Stimulated activated naive B cell treated with anti-CD40 and anti-IgM and Interleukin-4, amounts not matched to agents 10 μg/mL and 1 μg/mL and 100 μg/mL, for 72 hours (primary cell): ENCODE measurements around the gene VSIG10L.

Source experiments
- ATAC-seq, 2 donors: fragments of 150-1000 bp; cut with Tn5 transposase; replicated peaks; 2 replicates each; pipeline ENCODE4 v1.10.0; 2021; ENCODE audit warnings: moderate library complexity in 1 of 2
- DNase-seq: peaks from one replicate; pipeline ENCODE4 v3.0.0; 2021
- H3K27ac Mint-ChIP-seq: one replicate; pipeline ENCODE4 v1.8.0; 2022; ENCODE audit warnings: mild to moderate bottlenecking, mixed read lengths
- H3K27me3 Mint-ChIP-seq, 2 donors: one replicate each; pipeline ENCODE4 v1.8.0; 2022; ENCODE audit warnings: mixed read lengths in 2 of 2
- H3K36me3 Mint-ChIP-seq, 2 donors: one replicate each; pipeline ENCODE4 v1.8.0; 2022; ENCODE audit warnings: mixed read lengths in 2 of 2, mild to moderate bottlenecking in 1 of 2
- H3K4me1 Mint-ChIP-seq, 2 donors: one replicate each; pipeline ENCODE4 v1.8.0; 2022; ENCODE audit warnings: mixed read lengths in 2 of 2, mild to moderate bottlenecking in 1 of 2
- H3K4me3 Mint-ChIP-seq, 2 donors: one replicate each; pipeline ENCODE4 v1.8.0; 2022; ENCODE audit warnings: mild to moderate bottlenecking in 2 of 2, mixed read lengths in 2 of 2, moderate library complexity in 1 of 2
- H3K9me3 Mint-ChIP-seq, 2 donors: one replicate each; pipeline ENCODE4 v1.8.0; 2022; ENCODE audit warnings: mixed read lengths in 2 of 2, mild to moderate bottlenecking in 1 of 2

Gene VSIG10L

DNA sequence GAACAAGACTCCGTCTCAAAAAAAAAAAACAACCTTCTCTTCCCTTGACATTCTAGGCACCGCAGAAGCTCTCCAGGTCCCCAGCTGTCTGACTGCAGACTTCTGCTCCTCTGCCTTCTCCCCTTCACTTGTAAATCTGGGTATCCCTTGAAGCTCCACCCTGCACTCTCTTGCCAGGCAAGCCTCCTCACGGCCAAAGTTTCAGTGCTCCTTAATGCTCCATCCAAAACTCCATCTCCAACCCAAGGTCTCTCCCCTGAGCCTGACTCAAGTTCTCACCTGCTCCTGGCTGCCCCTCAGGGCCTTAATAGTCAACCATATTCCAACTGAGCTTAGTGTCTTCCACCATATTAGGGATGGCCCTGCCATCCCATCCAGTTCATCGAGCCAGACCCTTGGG is 28.3 kb upstream of the VSIG10L start:
- Mint-ChIP-seq H3K27ac (peak overlapping the region; percentile 78), H3K27me3 (no peaks in the 10 kb centered on the region), H3K4me3 (peak overlapping the region in 1 of 2 donors; percentile 18), H3K36me3 (peaks cover 6 to 17% of the 10 kb centered on the region in 2 donors), H3K4me1 (peaks cover 45 to 69% of the 10 kb centered on the region in 2 donors), H3K9me3 (no peaks in the 10 kb centered on the region)
- DNase-seq (no peak), ATAC-seq (no peak)

DNA sequence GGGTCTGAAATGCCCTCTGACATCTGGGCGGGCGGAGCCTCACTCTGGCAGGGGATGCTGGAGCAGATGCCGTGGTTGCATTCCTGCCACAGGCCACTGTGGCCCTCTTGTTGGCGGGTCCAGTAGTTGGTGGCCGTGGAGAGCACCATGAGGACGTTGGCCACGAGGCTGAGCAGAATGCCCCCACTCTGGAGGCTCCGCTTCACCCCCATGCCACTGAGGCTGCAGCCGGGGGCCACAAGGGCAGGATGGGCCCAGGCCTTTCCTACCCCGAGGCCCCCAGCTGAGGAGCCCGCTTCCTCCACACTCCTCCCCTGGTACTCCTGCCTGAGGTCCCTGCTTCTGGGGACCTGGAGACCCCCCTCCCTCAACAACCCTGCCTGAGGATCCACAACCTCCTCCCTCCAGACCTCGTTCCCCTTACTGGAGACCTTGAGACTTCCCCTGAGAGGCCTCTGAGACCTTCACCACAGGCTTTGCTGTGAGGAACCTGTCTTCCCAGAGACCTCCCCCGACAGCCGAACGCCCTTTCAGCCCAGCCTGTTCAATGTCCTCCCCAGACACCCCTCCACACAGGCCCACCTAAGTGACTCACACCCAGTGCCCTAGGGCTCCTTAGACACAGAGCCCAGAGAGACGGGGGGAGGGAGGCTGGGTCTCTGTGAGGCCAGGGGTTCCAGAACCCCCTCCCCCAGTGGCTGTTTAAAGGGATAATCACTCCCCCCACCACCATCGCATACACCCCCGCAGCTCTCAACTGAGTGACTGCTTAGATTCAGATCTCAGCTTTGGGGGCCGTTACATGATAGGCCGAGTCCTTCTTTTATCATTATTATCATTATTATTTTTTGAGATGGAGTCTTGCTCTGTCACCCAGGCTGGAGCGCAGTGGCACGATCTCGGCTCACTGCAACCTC is 26.7 kb upstream of the VSIG10L start, which contains the start of gene CLDND2:
CLDND2 (minus strand) TSS at position 638 of the 917 bp plus-strand sequence; CDS start at position 212, 426 bp downstream.
- peaks cover 10 to 17% of the 10 kb centered on the region in 2 donors for H3K36me3 Mint-ChIP-seq
- H3K27me3 Mint-ChIP-seq: no peaks in the 10 kb centered on the region
- peak within 1 kb of the TSS; percentile 95 to 96 for H3K4me3 Mint-ChIP-seq
- H3K27ac Mint-ChIP-seq: peak within 1 kb of the TSS; percentile 97
- peaks cover 49 to 72% of the 10 kb centered on the region in 2 donors for H3K4me1 Mint-ChIP-seq
- ATAC-seq (no peak), DNase-seq (no peak)
- H3K9me3 Mint-ChIP-seq: no peaks in the 10 kb centered on the region

DNA sequence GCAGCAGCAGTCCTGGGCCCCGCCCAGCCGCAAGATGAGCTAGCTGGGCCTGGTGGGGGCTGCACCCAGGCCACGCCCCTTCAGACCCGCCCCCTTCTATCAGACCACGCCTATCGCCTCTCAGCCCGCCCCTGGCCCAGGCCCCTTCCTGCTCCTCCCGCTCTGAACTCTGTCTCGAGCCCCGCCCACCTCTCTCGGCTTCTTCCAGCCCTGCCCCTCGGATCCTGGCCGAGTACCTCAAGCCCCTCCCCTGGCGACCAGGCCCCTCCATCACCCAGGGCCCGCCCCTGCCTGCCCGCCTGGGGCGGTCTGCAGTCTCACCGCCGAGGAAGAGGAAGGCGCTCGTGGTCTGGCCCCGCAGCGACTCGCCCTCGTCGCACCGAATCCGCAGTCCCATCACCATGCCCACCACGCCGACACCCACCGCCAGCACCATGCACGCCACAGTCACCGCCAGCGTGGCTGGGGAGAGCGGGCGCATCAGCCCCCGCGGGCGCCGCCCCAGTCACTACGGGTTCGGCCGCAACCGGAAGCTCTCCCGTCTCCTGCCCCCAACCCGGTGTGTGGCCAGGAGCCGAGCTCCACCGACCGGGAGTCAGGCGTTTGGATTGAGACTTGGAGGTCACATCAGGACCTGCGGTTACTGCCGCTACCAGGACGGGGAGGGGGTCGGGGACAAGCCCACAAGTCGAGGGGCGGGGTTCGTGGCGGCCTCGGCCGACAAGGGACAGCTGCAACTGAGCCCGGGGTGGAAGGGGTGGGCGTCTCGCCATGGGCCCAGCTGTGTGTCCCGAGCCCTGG is 25.8 kb upstream of the VSIG10L start:
- DNase-seq (peak; percentile 99), ATAC-seq (peak; percentile 80 to 86)
- Mint-ChIP-seq H3K4me3 (peak overlapping the region; percentile 95 to 96), H3K9me3 (no peaks in the 10 kb centered on the region), H3K36me3 (peaks cover 10 to 18% of the 10 kb centered on the region in 2 donors), H3K27me3 (no peaks in the 10 kb centered on the region), H3K27ac (peak overlapping the region; percentile 97), H3K4me1 (peaks cover 52 to 72% of the 10 kb centered on the region in 2 donors)

DNA sequence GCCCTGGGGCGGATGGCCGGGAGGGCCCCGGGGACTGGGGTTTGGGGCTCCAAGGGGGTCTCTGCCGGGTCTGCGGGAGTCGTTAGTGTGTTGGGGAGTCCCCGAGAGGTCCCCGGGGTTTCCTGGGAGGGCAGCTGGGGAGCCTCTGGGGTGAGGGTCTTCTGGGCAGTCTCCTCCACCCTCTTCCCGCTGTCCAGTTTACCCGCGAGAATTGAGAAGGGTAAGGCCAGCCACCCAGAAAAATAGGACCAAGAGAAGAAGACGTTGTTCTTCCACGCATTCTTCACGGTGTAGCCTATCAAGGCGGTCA is 25.3 kb upstream of the VSIG10L start:
- Mint-ChIP-seq H3K9me3 (no peaks in the 10 kb centered on the region), H3K27me3 (no peaks in the 10 kb centered on the region), H3K27ac (peak overlapping the region; percentile 97), H3K4me3 (peak overlapping the region; percentile 95 to 96), H3K36me3 (peaks cover 10 to 19% of the 10 kb centered on the region in 2 donors), H3K4me1 (peaks cover 49 to 72% of the 10 kb centered on the region in 2 donors)
- DNase-seq: no peak
- ATAC-seq: no peak

DNA sequence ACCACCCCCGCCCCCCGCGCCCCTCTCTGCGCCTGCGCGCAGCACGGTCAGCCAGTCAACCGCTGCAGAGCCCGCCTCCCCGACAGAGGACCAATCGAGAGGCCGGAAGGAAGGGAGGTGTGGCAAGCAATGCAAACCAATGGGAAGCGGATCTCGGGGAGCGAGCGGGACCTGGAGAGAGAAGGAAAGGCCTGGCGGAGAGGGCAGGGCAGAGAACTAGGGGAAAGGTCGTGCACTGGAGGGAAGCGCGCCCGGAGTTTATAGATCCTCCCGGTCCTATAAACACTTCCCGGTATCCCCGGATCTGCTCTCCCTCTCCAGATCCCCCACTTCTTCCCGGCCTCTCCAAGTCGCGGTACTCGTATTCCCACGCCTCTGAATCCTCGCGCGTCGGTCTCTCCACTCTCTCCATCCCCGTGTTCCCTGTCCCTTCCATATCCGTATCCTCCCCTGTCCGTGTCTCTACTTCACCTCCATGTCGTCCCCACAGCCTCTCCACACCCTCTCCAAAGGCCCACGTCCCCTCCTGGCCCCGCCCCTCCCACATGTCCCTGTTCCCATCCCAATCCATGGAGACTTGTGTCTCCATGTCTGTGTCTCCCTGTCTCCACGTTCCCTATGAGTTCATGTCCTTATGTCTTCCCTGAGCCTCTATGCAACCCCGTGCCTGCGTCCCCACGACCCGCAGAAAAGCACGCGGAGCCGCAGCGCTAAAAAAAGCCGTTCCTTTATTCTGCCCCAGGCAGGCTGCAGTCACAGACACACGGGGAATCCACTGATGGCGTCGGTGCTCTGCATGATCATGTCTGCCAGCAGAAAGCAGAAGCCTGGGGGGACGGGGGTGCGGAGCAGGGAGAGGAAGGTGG is 24.7 kb upstream of the VSIG10L start:
- Mint-ChIP-seq H3K36me3 (peaks cover 10 to 19% of the 10 kb centered on the region in 2 donors), H3K9me3 (no peaks in the 10 kb centered on the region), H3K27ac (peak overlapping the region; percentile 97), H3K4me1 (peaks cover 45 to 72% of the 10 kb centered on the region in 2 donors), H3K27me3 (no peaks in the 10 kb centered on the region), H3K4me3 (peak overlapping the region; percentile 95 to 96)
- ATAC-seq (peak; percentile 57 to 62), DNase-seq (peak; percentile 93)

DNA sequence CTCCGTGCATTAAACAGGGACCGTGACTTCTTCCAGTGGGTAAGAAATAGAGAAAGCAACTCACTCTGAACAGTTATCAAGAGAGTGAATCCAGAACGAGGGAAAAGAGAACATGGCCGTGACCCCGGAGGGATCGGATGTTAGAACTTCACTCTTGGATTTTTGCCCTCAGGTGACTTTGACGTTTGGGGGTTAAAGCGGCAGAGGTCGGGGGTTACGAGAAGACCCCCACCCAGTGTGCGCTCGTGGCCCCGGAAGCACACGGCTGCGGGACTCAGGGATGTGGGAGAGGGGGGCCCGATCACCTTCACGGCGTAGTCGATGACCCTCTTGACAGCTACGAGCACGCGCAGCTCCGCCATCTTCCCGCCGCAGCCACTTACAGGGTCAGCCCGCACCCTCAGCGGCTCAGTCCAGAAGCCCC is 24.0 kb upstream of the VSIG10L start, which contains the start of gene ETFB:
ETFB (minus strand) TSS at position 424 of the 424 bp plus-strand sequence; CDS start at position 362, 62 bp downstream.
- Mint-ChIP-seq H3K9me3 (no peaks in the 10 kb centered on the region), H3K27ac (peak within 1 kb of the TSS; percentile 97), H3K4me3 (peak within 1 kb of the TSS; percentile 95 to 96), H3K4me1 (peaks cover 41 to 66% of the 10 kb centered on the region in 2 donors), H3K36me3 (peaks cover 10 to 22% of the 10 kb centered on the region in 2 donors), H3K27me3 (no peaks in the 10 kb centered on the region)
- DNase-seq: no peak
- ATAC-seq: no peak

DNA sequence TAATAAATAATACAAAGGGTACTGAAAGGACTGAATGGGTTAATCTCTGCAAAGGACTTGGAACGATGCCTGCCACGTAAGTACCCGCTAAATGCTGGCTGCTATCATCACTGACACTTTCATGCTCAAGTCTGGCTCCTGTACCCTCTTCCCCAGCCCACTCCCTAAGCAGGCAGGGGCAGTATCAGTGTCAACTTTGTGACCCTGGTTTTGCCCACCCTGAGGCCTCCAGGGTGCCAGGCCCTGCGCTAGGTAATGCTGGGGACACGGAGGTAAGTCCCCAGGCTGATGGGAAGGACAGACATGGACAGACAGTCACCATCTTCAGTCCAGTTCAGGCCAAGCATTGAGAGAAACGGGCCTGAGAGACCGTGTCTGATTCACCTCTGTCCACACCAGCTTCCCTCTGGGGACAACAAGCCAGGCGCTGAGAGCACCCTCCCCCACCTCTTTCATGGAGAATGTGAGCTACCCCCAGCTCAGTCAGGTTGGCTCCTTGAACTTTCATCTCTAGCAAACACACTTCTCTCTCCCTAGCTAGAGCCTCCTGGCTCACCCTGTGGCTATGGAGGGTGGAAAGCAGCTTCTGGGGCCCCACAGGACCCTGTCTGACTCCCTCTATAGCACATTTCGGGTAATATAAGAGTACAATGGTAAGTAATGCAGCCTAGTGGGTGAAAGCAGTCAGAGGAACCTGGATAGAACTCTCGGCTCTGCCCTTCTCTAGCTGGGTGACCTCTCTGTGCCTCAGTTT is 23.4 kb upstream of the VSIG10L start:
- Mint-ChIP-seq H3K4me3 (peak overlapping the region; percentile 95 to 96), H3K36me3 (peaks cover 10 to 19% of the 10 kb centered on the region in 2 donors), H3K4me1 (peaks cover 36 to 60% of the 10 kb centered on the region in 2 donors), H3K9me3 (no peaks in the 10 kb centered on the region), H3K27me3 (no peaks in the 10 kb centered on the region), H3K27ac (peak overlapping the region; percentile 97)
- no peak for DNase-seq
- peak in 1 of 2 donors; percentile 6 for ATAC-seq

DNA sequence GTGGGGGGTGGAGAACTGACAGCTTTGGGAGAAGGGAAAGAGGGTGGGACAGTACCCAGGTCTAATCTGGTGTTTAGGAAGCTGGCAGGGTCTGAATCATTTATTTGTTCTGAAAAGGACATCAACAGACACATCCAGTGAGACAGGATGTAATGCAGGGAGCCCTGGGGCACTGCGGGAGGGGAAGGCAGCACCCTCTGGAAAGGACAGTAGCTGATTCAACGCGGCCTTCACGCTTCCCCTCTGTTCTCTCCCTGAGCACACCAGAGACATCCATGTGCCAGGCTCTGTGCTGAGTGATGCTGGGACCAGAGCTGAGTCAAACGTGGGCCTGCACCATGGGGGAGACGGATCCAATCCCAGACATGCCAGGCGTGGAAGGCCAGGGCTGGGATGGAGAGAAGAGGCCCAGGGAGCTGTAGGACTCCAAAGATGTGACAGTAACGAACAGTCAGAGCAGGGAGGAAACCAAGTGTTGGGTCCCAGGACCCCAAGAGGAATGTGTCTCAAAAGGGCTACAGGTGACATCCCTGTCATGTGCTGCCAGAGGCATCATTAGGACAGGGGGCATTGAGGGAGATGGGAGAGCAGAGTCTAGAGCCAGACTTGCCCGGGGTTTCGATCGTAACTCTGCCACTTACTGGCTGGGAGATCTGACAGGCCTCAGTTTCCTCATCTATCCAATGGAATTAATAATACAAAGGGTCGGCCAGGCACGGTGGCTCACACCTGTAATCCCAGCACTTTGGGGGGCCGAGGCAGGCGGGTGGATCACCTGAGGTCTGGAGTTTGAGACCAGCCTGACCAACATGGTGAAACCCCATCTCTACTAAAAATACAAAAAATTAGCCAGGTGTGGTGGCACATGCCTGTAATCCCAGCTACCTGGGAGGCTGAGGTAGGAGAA is 22.5 kb upstream of the VSIG10L start:
- no peaks in the 10 kb centered on the region for H3K9me3 Mint-ChIP-seq
- H3K4me1 Mint-ChIP-seq: peaks cover 32 to 59% of the 10 kb centered on the region in 2 donors
- peak overlapping the region; percentile 33 to 36 for H3K4me3 Mint-ChIP-seq
- no peak for DNase-seq
- H3K27me3 Mint-ChIP-seq: no peaks in the 10 kb centered on the region
- peaks cover 11 to 17% of the 10 kb centered on the region in 2 donors for H3K36me3 Mint-ChIP-seq
- H3K27ac Mint-ChIP-seq: peak overlapping the region; percentile 57
- no peak for ATAC-seq

DNA sequence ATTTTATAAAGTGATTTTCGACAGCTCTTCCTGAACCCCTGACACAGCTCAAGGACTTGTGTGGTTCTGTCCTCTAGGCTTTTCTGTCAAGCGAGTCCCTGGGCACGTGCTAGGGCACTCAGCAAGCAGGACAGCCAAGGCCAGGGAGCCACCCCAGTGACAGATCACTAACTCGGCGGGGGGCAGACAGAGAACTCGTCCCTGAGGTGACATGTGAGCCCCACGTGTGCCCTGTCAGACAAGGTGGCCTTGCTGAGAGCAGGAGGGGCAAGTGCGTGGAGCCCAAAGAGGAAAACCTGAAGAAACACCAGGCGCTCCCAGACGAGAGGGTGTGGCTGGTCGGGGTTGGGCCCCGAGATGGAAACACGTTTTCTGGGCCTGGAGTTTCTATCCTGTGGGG is 19.3 kb upstream of the VSIG10L start:
- Mint-ChIP-seq H3K4me3 (no peak overlapping the region), H3K4me1 (peaks cover 27 to 51% of the 10 kb centered on the region in 2 donors), H3K27ac (no peak overlapping the region), H3K27me3 (no peaks in the 10 kb centered on the region), H3K36me3 (peaks cover 21 to 26% of the 10 kb centered on the region in 2 donors), H3K9me3 (no peaks in the 10 kb centered on the region)
- DNase-seq (no peak), ATAC-seq (no peak)

DNA sequence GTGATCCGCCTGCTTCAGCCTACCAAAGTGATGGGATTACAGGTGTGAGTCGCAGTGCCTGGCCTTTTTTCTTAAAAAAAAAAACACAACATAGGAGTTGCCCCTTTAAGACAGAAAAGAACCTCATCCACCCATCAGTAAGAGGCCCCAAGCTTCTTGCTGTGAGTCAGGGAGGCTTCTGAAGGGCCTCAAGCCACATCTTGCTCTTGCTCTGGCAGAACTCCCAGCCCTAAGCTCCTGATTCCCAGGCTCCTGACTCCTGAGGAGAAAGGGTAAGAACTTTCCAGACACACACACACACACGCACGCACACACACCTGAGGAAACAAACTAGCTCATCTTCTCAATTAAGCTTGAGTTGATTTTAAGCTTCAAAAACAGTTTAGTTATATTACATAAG is 17.4 kb upstream of the VSIG10L start:
- Mint-ChIP-seq H3K4me3 (no peak overlapping the region), H3K27ac (no peak overlapping the region), H3K9me3 (no peaks in the 10 kb centered on the region), H3K27me3 (no peaks in the 10 kb centered on the region), H3K36me3 (peaks cover 21 to 32% of the 10 kb centered on the region in 2 donors), H3K4me1 (peaks cover 17 to 37% of the 10 kb centered on the region in 2 donors)
- ATAC-seq (no peak), DNase-seq (no peak)

DNA sequence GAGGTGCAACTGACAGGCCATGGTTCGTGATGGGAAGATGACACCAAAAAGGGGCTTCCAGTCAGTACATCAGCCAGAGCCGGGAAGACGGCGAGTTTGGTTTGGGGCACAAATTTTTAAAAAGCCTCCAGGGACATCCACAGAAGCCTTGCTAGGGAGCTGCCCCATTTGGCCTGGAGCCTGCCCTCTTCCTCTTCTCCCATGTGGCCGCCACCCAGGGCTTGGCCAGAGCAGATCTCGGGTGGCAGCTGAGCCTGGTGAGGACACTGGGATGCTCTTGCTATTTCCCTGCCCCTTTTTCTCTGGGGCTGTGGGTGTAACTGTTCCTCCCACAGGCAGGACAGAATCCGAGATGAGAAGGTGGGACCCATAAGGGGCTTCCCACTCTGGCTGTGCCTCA is 16.0 kb upstream of the VSIG10L start:
- ATAC-seq (no peak), DNase-seq (no peak)
- no peaks in the 10 kb centered on the region for H3K9me3 Mint-ChIP-seq
- H3K27me3 Mint-ChIP-seq: no peaks in the 10 kb centered on the region
- H3K36me3 Mint-ChIP-seq: peaks cover 23 to 34% of the 10 kb centered on the region in 2 donors
- no peak overlapping the region for H3K27ac Mint-ChIP-seq
- H3K4me1 Mint-ChIP-seq: peaks cover 6 to 23% of the 10 kb centered on the region in 2 donors
- no peak overlapping the region for H3K4me3 Mint-ChIP-seq

DNA sequence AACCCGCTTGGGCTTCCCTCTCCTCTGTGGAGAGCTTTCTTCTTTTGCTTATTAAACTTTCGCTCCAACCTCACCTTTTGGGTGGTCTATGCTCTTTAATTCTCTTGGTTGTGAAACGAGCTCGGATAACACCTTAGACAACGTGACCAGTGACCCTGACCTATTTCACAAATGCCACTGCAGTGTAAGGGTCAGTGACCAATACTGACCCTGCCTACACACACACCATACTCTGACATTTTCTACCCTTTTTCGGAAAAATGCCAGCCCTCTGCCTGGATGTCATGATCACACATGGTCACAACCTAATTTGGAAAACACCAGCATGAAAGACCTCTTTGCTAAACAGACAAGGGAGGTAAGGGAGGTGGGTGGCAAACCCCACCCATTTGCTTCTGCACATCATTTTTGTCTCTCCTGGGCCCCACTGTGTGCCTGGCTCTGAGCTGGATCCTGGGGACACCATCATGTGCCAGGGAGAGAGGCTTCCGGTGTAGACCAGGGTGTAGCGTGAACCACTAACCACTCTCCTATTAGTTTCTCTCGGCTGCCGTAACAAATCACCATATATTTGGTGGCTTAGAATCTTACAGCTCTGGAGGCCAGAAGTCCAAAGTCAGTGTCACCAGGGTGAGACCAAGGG is 14.3 kb upstream of the VSIG10L start:
- ATAC-seq (no peak), DNase-seq (no peak)
- peaks cover 2 to 10% of the 10 kb centered on the region in 2 donors for H3K4me1 Mint-ChIP-seq
- no peak overlapping the region for H3K4me3 Mint-ChIP-seq
- no peaks in the 10 kb centered on the region for H3K27me3 Mint-ChIP-seq
- H3K27ac Mint-ChIP-seq: peak overlapping the region; percentile 42
- no peaks in the 10 kb centered on the region for H3K9me3 Mint-ChIP-seq
- peaks cover 35 to 43% of the 10 kb centered on the region in 2 donors for H3K36me3 Mint-ChIP-seq
